Measurements from ENCODE around the gene ABCC10.
A peak's percentile ranks its signal among the peaks of the same experiment; 100 is the strongest.
"Not testable (repeated sequence)": the region's sequence is repeated elsewhere in the genome, so short reads cannot be mapped to it uniquely, and the experiment has no call there.

ABCC10 gene

GRCh38 chr6:43427406-43428111, at the start of gene ABCC10:
Gene ABCC10, plus strand, starts transcription at chr6:43427541. Its CDS starts 438 bp downstream, at chr6:43427979.
- peak; percentile 93 for DNase-seq (ENCODE audit: low read depth)

GRCh38 chr6:43377710-43378229, 49.6 kb upstream of the ABCC10 start:
- DNase-seq (ENCODE audit: low read depth), result no peak

- no peak for DNase-seq (ENCODE audit: low read depth)
These were observed 48.7 kb upstream of the ABCC10 start for GRCh38 chr6:43378631-43379030.

- DNase-seq (ENCODE audit: low read depth), result not testable (repeated sequence)
These were observed 46.5 kb upstream of the ABCC10 start for GRCh38 chr6:43380858-43381257.

- peak; percentile 51 for DNase-seq (ENCODE audit: low read depth)
These were observed 44.2 kb upstream of the ABCC10 start for GRCh38 chr6:43383021-43383667.

- no peak for DNase-seq (ENCODE audit: low read depth)
These were observed 40.8 kb upstream of the ABCC10 start for GRCh38 chr6:43386492-43386891.

- DNase-seq (ENCODE audit: low read depth), result no peak
These were observed 37.5 kb upstream of the ABCC10 start for GRCh38 chr6:43389730-43390295.

GRCh38 chr6:43390753-43391439, 36.4 kb upstream of the ABCC10 start:
- DNase-seq (ENCODE audit: low read depth), result not testable (repeated sequence)

GRCh38 chr6:43391440-43392031, 35.8 kb upstream of the ABCC10 start:
- DNase-seq (ENCODE audit: low read depth), result no peak

- DNase-seq (ENCODE audit: low read depth), result not testable (repeated sequence)
These were observed 34.2 kb upstream of the ABCC10 start for GRCh38 chr6:43393133-43393532.

- no peak for DNase-seq (ENCODE audit: low read depth)
These were observed 33.7 kb upstream of the ABCC10 start for GRCh38 chr6:43393602-43394001.

GRCh38 chr6:43394982-43395381, 32.4 kb upstream of the ABCC10 start:
- DNase-seq (ENCODE audit: low read depth), result no peak

GRCh38 chr6:43395776-43396175, 31.6 kb upstream of the ABCC10 start:
- DNase-seq (ENCODE audit: low read depth), result no peak

- no peak for DNase-seq (ENCODE audit: low read depth)
These were observed 30.8 kb upstream of the ABCC10 start for GRCh38 chr6:43396408-43397149.

GRCh38 chr6:43399932-43400487, 27.3 kb upstream of the ABCC10 start:
- no peak for DNase-seq (ENCODE audit: low read depth)

GRCh38 chr6:43401730-43402129, 25.6 kb upstream of the ABCC10 start:
- no peak for DNase-seq (ENCODE audit: low read depth)

GRCh38 chr6:43402820-43403219, 24.5 kb upstream of the ABCC10 start:
- DNase-seq (ENCODE audit: low read depth), result no peak

GRCh38 chr6:43405354-43405753, 22.0 kb upstream of the ABCC10 start:
- no peak for DNase-seq (ENCODE audit: low read depth)

GRCh38 chr6:43407296-43407695, 20.0 kb upstream of the ABCC10 start:
- DNase-seq (ENCODE audit: low read depth), result no peak

GRCh38 chr6:43408259-43408658, 19.1 kb upstream of the ABCC10 start:
- DNase-seq (ENCODE audit: low read depth), result no peak

- not testable (repeated sequence) for DNase-seq (ENCODE audit: low read depth)
These were observed 16.6 kb upstream of the ABCC10 start for GRCh38 chr6:43410776-43411175.
